GM12878 (cell line): ENCODE data around the gene ANKRD44. TPM values are rescaled to one million over a fixed set of nuclear protein-coding genes. Genes with fewer than 3 reads are reported as not detected.

Experiments
- ATAC-seq: fragments of 200-7000 bp; cut with Tn5 transposase; 3 replicates; pipeline ENCODE4 v1.9.1; 2020; ENCODE audit warnings: mild to moderate bottlenecking, moderate library complexity
- BruUV-seq: library from RNA; stranded (reverse); fragments of 400-500 nt; replicated peaks from 2 replicates; lab custom pipeline; 2021; lab: Mats Ljungman, UMichigan
- CTCF ChIA-PET: fragments of 300-600 bp; sonication (Branson Sonifier 250); formaldehyde crosslinking; extraction: SDS; loops from one replicate; lab custom pipeline; 2021; ENCODE audit warnings: inconsistent platforms; lab: Yijun Ruan, JAX
- POLR2A ChIA-PET: fragments of 350-600 bp; formaldehyde crosslinking; extraction: SDS; loops from one replicate; lab custom pipeline; 2021; ENCODE audit warnings: inconsistent platforms; lab: Charles Lee
- RAD21 ChIA-PET: fragments of 300-600 bp; sonication (Branson Sonifier 250); formaldehyde crosslinking; loops from one replicate; lab custom pipeline; 2023; ENCODE audit warnings: antibody characterized with exemption; ENCODE audit not compliant: unreplicated experiment; lab: Charles Lee
- SMC1A ChIA-PET: fragments of 300-600 bp; sonication (Branson Sonifier 250); formaldehyde crosslinking; loops from one replicate; lab custom pipeline; 2023; ENCODE audit not compliant: unreplicated experiment, uncharacterized antibody; lab: Charles Lee
- DNase-seq: peaks from one replicate; pipeline ENCODE4 v3.0.0-alpha.2; 2011; ENCODE audit warnings: low read depth, low spot score
- FAIRE-seq: peaks from 3 replicates; lab custom pipeline; 2011; peaks lifted over from hg19 to GRCh38; lab: Jason Lieb, UNC
- H2AFZ ChIP-seq: 2 replicates; pipeline ENCODE4 v1.6.0; 2011; ENCODE audit warnings: low read depth, low read length, control low read depth; ENCODE audit not compliant: control insufficient read depth
- H3K27ac ChIP-seq: 2 replicates; pipeline ENCODE4 v1.5.1; 2011; ENCODE audit warnings: control low read depth; ENCODE audit not compliant: control insufficient read depth, insufficient read depth
- H3K27me3 ChIP-seq, 2 experiments: replicated peaks in 1 of 2; 2 replicates each; pipeline versions ENCODE4 v1.6.0 to v1.6.1; 2011; ENCODE audit warnings: low read length in 1 of 2; ENCODE audit not compliant: control insufficient read depth in 2 of 2, insufficient read depth in 2 of 2
- H3K36me3 ChIP-seq, 2 experiments: 2 replicates each; pipeline ENCODE4 v1.5.1; 2011; ENCODE audit warnings: low read length in 1 of 2; ENCODE audit not compliant: control insufficient read depth in 2 of 2, insufficient read depth in 2 of 2
- H3K4me1 ChIP-seq: 2 replicates; pipeline ENCODE4 v1.6.1; 2011; ENCODE audit warnings: mild to moderate bottlenecking, low read length, moderate library complexity, mixed read lengths; ENCODE audit not compliant: control insufficient read depth, insufficient read depth
- H3K4me2 ChIP-seq: 2 replicates; pipeline ENCODE4 v1.6.0; 2011; ENCODE audit warnings: control low read depth; ENCODE audit not compliant: control insufficient read depth, insufficient read depth
- H3K4me3 ChIP-seq: fragments of 200-600 bp; sonication (generic); 2 replicates; pipeline ENCODE4 v1.5.1; 2016
- H3K79me2 ChIP-seq: 2 replicates; pipeline ENCODE4 v1.6.0; 2011; ENCODE audit warnings: low read length; ENCODE audit not compliant: control insufficient read depth, insufficient read depth
- H3K9ac ChIP-seq: 2 replicates; pipeline ENCODE4 v1.8.0; 2011; ENCODE audit warnings: low read length, control low read depth, mixed read lengths; ENCODE audit not compliant: control insufficient read depth, insufficient read depth
- H3K9me3 ChIP-seq: replicated peaks from 3 replicates; pipeline ENCODE4 v1.5.1; 2011; ENCODE audit warnings: mild to moderate bottlenecking, low read length; ENCODE audit not compliant: control insufficient read depth, insufficient read depth
- H4K20me1 ChIP-seq: 2 replicates; pipeline ENCODE4 v1.6.0; 2011; ENCODE audit not compliant: control insufficient read depth, insufficient read depth
- EGR1 ChIP-seq, 2 experiments: IDR thresholded peaks; 1 replicate in 1 of 2; 2 replicates in 1 of 2; pipeline ENCODE4 v1.6.1; 2011 to 2012; ENCODE audit warnings: low read depth in 2 of 2, low read length in 2 of 2, borderline replicate concordance in 1 of 2, mild to moderate bottlenecking in 1 of 2, moderate library complexity in 1 of 2
- FOS ChIP-seq: IDR thresholded peaks from 3 replicates; pipeline ENCODE4 v1.6.1; 2011; ENCODE audit warnings: borderline replicate concordance; ENCODE audit not compliant: insufficient read length; ENCODE audit errors: extremely low read depth
- NBN ChIP-seq: fragments of 450-650 bp; IDR thresholded peaks from 2 replicates; pipeline ENCODE4 v1.6.1; 2016
- YBX1 ChIP-seq: fragments of 450-650 bp; IDR thresholded peaks from 2 replicates; pipeline ENCODE4 v1.6.1; 2016; ENCODE audit warnings: antibody characterized with exemption
- WGBS: methylation state at CpG from one replicate; pipeline ENCODE4 v1.1.6; 2016; ENCODE audit warnings: low lambda C conversion rate; ENCODE audit not compliant: insufficient replicate concordance, insufficient coverage; ENCODE audit errors: missing lambda C conversion rate; 5-methylcytosine and 5-hydroxymethylcytosine counted together
- in situ Hi-C: fragments of 300-500 bp; cut with MboI; formaldehyde crosslinking; loops from 9 replicates; pipeline ENCODE4 v1.14.3; 2018; ENCODE audit warnings: mixed read lengths
- intact Hi-C: fragments of 100-400 bp; cut with micrococcal nuclease; formaldehyde crosslinking; loops from one replicate; pipeline ENCODE4 v1.14.2; 2022; ENCODE audit not compliant: unreplicated experiment
- polyA plus RNA-seq, 11 experiments: library from polyadenylated mRNA; depleted of rRNA in 4 of 11; unstranded in 6 of 11; stranded (reverse) in 5 of 11; fragments of >200 nt; fragmentation: Nextera tagmentation in 4 of 11; fragmentation: Illumina TruSeq in 1 of 11; extraction: Ambion mirVana in 4 of 11; extraction: Trizol in 1 of 11; gene quantifications; 1 replicate in 1 of 11; 2 replicates in 10 of 11; pipeline versions ENCODE4 v1.2.1 to v1.2.3, GENCODE V29; 2011 to 2016; ENCODE audit warnings: inconsistent platforms in 2 of 11, missing spikeins in 2 of 11, low read depth in 1 of 11
- total RNA-seq, 4 experiments: library from RNA; depleted of rRNA in 3 of 4; stranded (reverse); fragments of >200 nt in 3 of 4; fragmentation: Illumina TruSeq in 1 of 4; extraction: Trizol in 1 of 4; gene quantifications; 2 replicates each; pipeline versions ENCODE4 v1.2.1 to v1.2.3, GENCODE V29; 2013 to 2021

Gene ANKRD44
- total and polyA plus RNA-seq, 10 of the 15 experiments (the other 5 are each of a cell fraction or from before 2014, with no cell fraction given) = 19.1 to 99.1 (median 59.6) TPM

DNA sequence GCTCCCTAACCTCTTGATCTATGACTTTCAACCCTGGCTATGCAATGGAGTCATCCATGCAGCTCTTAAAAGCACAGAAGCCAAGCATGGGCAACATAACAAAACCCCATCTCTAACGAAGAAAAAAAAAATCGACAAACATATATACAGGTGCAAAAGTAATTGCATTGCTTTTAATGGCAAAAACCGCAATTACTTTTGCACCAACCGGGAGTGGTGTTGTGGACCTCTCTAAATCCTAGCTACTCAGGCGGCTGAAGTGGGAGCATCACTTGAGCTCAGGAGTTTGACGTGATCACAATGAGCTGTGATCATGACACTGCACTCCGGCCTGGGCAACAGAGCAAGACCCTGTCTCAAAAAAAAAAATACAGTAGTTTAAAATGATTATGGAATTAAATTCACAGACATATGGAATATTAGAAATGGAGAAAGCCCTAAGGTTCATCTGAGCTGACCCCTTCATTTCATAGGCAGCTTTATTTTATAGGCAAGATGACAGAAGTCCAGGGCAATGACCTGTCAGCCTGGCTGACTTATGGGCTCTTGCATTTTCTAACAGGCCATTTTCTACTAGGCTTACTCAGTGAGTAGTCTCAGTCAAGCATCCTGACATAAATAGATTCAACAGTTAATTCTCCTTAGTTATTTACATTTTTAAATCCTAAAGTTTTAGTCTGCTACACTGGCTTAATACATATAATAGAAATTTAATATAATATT, 183.8 kb downstream of the ANKRD44 start:
- no peak overlapping the region for H3K4me2 ChIP-seq
- H2AFZ ChIP-seq = no peak overlapping the region
- H3K4me1 ChIP-seq = peaks cover 19% of the 10 kb centered on the region
- WGBS = 98% methylated on average over 7 of the region's 7 CpGs
- FAIRE-seq = no peak
- no peak overlapping the region for H3K27ac ChIP-seq
- no peak overlapping the region for H3K9ac ChIP-seq
- H3K27me3 ChIP-seq = no peaks in the 10 kb centered on the region
- CTCF ChIA-PET = interaction anchor here (1.2 to 4.0 kb wide), 11 partner anchors 8 to 252 kb away, joined by 3 to 51 read pairs (median 10); no protein-coding TSS in a partner anchor
- no TSS peak for BruUV-seq
- RAD21 ChIA-PET = interaction anchor here (0.8 to 2.4 kb wide), 9 partner anchors 10 to 182 kb away, joined by 3 to 16 read pairs (median 4); no protein-coding TSS in a partner anchor
- no peak overlapping the region for H3K4me3 ChIP-seq
- H3K36me3 ChIP-seq = peaks cover 3 to 29% of the 10 kb centered on the region in 2 experiments
- POLR2A ChIA-PET = interaction anchor here (0.9 to 1.8 kb wide), 8 partner anchors 9 to 580 kb away, joined by 3 to 7 read pairs (median 4); no protein-coding TSS in a partner anchor
- no peak for DNase-seq
- TF ChIP-seq NBN (no peak), FOS (no peak), EGR1 (IDR thresholded peaks at IDR 0.05; ENCODE audit: borderline replicate concordance in 1 of 2, low read depth in 2 of 2, low read length in 2 of 2) (no peak), YBX1 (no peak)
- no peaks in the 10 kb centered on the region for H4K20me1 ChIP-seq
- H3K9me3 ChIP-seq = peaks cover 5% of the 10 kb centered on the region; the same call in 2 of the 3 replicates
- no peak for ATAC-seq
- H3K79me2 ChIP-seq = peaks cover 5% of the 10 kb centered on the region
- intact Hi-C loops = loop anchor here (1.0 kb wide), 1 partner anchor 184 kb away; the partner anchor contains the start of gene ANKRD44
- in situ Hi-C loops = no loop called here
- SMC1A ChIA-PET = interaction anchor here (0.6 to 6.4 kb wide), 22 partner anchors 8 to 218 kb away, joined by 3 to 52 read pairs (median 4); no protein-coding TSS in a partner anchor
